Mesothelial cell of epicardium (in vitro differentiated cells): ENCODE results near the gene PCDHGA11. TPM values are rescaled to one million over a fixed set of nuclear protein-coding genes. Genes with fewer than 3 reads are reported as not detected.
"Not testable (repeated sequence)": the region's sequence is repeated elsewhere in the genome, so short reads cannot be mapped to it uniquely, and the experiment has no call there.

Source experiments
- DNase-seq, 2 experiments: peaks; one replicate each; pipeline ENCODE4 v3.0.0; 2021; ENCODE audit warnings: low spot score in 2 of 2; ENCODE audit not compliant: unreplicated experiment in 2 of 2
- H3K27ac Mint-ChIP-seq: 2 replicates; pipeline ENCODE4 v1.8.0; 2021; ENCODE audit warnings: mixed read lengths
- H3K27me3 Mint-ChIP-seq: 2 replicates; pipeline ENCODE4 v1.8.0; 2021; ENCODE audit warnings: low read depth, mixed read lengths
- H3K36me3 Mint-ChIP-seq: 2 replicates; pipeline ENCODE4 v1.8.0; 2021; ENCODE audit warnings: mixed read lengths
- H3K4me1 Mint-ChIP-seq: 2 replicates; pipeline ENCODE4 v1.8.0; 2021; ENCODE audit warnings: mixed read lengths
- H3K4me3 Mint-ChIP-seq: 2 replicates; pipeline ENCODE4 v1.8.0; 2021; ENCODE audit warnings: mild to moderate bottlenecking, moderate library complexity, mixed read lengths
- H3K9me3 Mint-ChIP-seq: 2 replicates; pipeline ENCODE4 v1.8.0; 2021; ENCODE audit warnings: mixed read lengths
- total RNA-seq: library from RNA; stranded (reverse); gene quantifications from 3 replicates; pipeline ENCODE4 v1.2.1, GENCODE V29; 2021
- TF ChIP-seq, protein P1 (sequence below): fragments of 200-600 bp; sonication (generic); IDR thresholded peaks from one replicate; pipeline ENCODE4 v1.5.0; 2021; ENCODE audit warnings: antibody characterized with exemption; ENCODE audit not compliant: unreplicated experiment

Gene PCDHGA11
- total RNA-seq, 1 donor from 2014 or later, result 6.0 TPM

GRCh38 chr5:141389153-141390042, 31.5 kb upstream of the PCDHGA11 start:
- H3K27me3 Mint-ChIP-seq, result no peaks in the 10 kb centered on the region
- no peaks in the 10 kb centered on the region for H3K4me1 Mint-ChIP-seq
- TF ChIP-seq, protein P1, sequence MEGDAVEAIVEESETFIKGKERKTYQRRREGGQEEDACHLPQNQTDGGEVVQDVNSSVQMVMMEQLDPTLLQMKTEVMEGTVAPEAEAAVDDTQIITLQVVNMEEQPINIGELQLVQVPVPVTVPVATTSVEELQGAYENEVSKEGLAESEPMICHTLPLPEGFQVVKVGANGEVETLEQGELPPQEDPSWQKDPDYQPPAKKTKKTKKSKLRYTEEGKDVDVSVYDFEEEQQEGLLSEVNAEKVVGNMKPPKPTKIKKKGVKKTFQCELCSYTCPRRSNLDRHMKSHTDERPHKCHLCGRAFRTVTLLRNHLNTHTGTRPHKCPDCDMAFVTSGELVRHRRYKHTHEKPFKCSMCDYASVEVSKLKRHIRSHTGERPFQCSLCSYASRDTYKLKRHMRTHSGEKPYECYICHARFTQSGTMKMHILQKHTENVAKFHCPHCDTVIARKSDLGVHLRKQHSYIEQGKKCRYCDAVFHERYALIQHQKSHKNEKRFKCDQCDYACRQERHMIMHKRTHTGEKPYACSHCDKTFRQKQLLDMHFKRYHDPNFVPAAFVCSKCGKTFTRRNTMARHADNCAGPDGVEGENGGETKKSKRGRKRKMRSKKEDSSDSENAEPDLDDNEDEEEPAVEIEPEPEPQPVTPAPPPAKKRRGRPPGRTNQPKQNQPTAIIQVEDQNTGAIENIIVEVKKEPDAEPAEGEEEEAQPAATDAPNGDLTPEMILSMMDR, result no peak
- peaks cover 40% of the 10 kb centered on the region for H3K36me3 Mint-ChIP-seq
- peaks cover 64% of the 10 kb centered on the region for H3K9me3 Mint-ChIP-seq
- peak overlapping the region; percentile 15 for H3K4me3 Mint-ChIP-seq
- H3K27ac Mint-ChIP-seq, result no peak overlapping the region
- no peak for DNase-seq

DNA sequence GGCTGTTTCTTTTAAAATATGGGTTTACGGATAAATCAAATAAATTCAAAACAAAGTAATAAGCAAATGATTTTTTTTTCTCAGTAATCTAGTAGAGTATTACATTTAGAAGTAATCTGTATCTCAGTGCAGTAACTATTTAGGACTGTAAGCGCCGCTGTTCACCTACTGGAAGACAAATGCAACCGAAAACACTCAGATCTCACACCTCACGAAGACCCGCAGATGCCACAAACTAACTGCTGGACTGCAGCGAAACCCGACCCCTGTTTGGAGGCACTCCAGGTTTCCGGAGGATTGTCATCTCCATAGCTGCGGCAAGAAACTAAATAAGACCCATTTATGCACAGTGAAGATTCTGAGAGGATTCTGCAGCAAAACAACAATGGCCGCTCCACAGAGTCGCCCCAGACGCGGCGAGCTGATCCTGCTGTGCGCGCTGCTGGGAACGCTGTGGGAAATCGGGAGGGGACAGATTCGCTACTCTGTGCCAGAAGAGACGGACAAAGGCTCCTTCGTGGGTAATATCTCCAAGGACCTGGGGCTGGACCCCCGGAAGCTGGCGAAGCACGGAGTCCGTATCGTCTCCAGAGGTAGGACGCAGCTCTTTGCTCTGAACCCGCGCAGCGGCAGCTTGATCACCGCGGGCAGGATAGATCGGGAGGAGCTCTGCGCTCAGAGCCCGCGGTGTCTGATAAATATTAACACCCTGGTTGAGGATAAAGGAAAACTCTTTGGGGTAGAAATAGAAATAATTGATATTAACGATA, 28.2 kb upstream of the PCDHGA11 start, which contains the start of gene PCDHGA8:
TSS of gene PCDHGA8 (plus strand) at position 205 of the 770 bp plus-strand sequence. CDS start at position 386, 181 bp downstream.
- Mint-ChIP-seq H3K27ac (no peak within 1 kb of the TSS), H3K9me3 (peaks cover 55% of the 10 kb centered on the region), H3K4me1 (no peaks in the 10 kb centered on the region), H3K27me3 (no peaks in the 10 kb centered on the region), H3K4me3 (no peak within 1 kb of the TSS), H3K36me3 (peaks cover 53% of the 10 kb centered on the region)
- no peak for DNase-seq
- TF ChIP-seq, protein P1, result no peak

GRCh38 chr5:141393267-141393666, 27.6 kb upstream of the PCDHGA11 start:
- no peaks in the 10 kb centered on the region for H3K4me1 Mint-ChIP-seq
- H3K4me3 Mint-ChIP-seq, result no peak overlapping the region
- TF ChIP-seq, protein P1, result no peak
- no peak overlapping the region for H3K27ac Mint-ChIP-seq
- no peaks in the 10 kb centered on the region for H3K27me3 Mint-ChIP-seq
- H3K9me3 Mint-ChIP-seq, result peaks cover 54% of the 10 kb centered on the region
- peaks cover 52% of the 10 kb centered on the region for H3K36me3 Mint-ChIP-seq
- no peak for DNase-seq

GRCh38 chr5:141394401-141395187, 26.3 kb upstream of the PCDHGA11 start:
- not testable (repeated sequence) for H3K27ac Mint-ChIP-seq, DNase-seq, H3K4me1 Mint-ChIP-seq, H3K27me3 Mint-ChIP-seq, H3K4me3 Mint-ChIP-seq
- peaks cover 54% of the 10 kb centered on the region for H3K9me3 Mint-ChIP-seq
- peaks cover 51% of the 10 kb centered on the region for H3K36me3 Mint-ChIP-seq

- not testable (repeated sequence) for H3K4me1 Mint-ChIP-seq, H3K27me3 Mint-ChIP-seq, H3K27ac Mint-ChIP-seq, DNase-seq, H3K4me3 Mint-ChIP-seq
- peaks cover 47% of the 10 kb centered on the region for H3K36me3 Mint-ChIP-seq
- peaks cover 49% of the 10 kb centered on the region for H3K9me3 Mint-ChIP-seq
These were observed 22.9 kb upstream of the PCDHGA11 start, which contains the start of gene PCDHGB5 for GRCh38 chr5:141397756-141398551. TSS of gene PCDHGB5 (plus strand) at chr5:141397947. CDS start at chr5:141398128, 181 bp downstream.

DNA sequence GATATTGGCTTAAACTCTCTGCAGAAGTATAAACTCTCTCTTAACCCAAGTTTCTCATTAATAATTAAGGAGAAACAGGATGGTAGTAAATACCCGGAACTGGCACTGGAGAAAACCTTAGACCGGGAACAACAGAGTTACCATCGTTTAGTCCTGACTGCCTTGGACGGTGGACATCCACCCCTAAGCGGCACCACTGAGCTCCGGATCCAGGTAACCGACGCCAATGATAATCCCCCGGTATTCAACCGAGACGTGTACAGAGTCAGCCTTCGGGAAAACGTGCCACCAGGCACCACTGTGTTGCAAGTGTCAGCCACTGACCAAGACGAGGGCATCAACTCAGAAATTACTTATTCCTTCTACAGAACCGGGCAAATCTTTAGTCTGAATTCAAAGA, 22.2 kb upstream of the PCDHGA11 start:
- Mint-ChIP-seq H3K4me3 (no peak overlapping the region), H3K27me3 (no peaks in the 10 kb centered on the region), H3K36me3 (peaks cover 46% of the 10 kb centered on the region), H3K27ac (no peak overlapping the region), H3K9me3 (peaks cover 50% of the 10 kb centered on the region), H3K4me1 (no peaks in the 10 kb centered on the region)
- TF ChIP-seq, protein P1, result no peak
- DNase-seq, result no peak
